Measurements from ENCODE around the gene RPL5.

The RPL5 gene

DNA sequence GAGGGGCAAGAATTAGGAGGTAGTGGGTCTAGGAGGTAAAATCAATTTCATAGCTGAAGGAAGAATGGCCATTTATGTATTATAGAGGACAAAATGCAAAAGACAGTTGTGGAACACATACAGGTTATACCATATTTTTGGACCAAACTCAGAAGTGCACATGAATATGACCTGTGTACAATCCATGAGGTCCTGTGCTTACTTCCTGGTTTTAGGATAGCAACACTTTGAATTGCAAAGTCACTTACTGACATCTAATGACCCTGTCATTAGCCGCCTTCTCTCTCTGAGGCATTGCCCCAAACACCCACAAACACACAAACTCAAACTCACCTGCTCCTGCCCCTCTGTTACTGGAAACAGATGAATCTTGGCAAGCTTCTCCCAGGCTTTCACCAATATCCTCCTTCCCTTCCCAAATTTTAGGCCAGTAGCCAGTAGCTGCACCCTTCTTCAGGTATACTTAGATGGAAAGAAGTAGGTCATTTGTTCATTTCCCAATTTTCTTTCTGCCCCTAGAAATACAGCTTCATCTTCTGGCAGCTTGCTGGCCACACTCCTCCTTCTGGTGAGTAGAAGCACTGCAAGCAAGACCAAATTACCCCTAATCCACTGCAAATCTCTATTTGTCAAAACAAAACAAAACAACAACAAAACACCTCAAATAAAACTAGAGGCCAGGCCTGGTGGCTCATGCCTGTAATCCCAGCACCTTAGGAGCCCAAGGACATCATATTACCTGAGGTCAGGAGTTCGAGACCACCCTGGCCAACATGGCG lies 13.7 kb upstream of the RPL5 start:
- H3K4me3 ChIP-seq (ENCODE audit: low read depth, low read length): no peak overlapping the region

DNA sequence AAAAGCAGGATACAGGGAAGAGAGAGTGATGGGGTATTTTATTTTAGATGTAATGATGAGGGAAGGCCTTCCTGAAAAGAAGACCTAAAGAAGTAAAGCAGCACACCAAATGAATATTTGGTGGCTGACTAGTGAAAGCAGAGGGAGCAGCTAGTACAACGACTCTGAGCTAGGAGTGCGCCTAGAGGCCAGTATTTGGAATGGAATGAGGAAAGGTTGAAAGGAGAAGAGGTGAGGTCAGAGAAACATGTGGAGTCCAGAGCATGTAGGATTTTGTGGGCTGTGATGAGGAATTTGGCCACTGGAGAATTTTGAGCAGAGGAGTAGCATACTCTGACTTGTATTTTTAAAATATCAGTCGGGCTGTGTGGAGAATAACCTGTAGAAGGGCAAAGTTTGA lies 11.8 kb upstream of the RPL5 start:
- H3K4me3 ChIP-seq (ENCODE audit: low read depth, low read length): no peak overlapping the region

DNA sequence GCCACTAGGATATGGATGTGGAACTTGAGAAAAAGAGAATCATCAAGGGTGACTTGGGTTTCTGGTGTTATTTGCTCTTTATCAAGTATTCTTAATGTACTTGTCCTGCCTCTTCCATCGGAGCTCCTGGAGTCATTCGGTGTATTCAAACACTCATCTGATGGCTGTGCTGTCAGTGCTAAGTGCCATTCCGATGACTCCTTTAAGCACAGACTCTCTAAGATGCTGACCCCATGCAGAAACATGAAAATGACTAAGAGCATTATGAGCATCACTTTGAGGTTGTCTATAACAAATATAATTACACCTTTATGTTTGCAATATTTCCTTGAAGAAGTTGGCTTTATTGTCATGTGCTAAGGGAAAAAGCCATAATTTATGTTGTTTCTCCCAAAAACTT lies 11.3 kb upstream of the RPL5 start:
- no peak overlapping the region for H3K4me3 ChIP-seq (ENCODE audit: low read depth, low read length)

- H3K4me3 ChIP-seq (ENCODE audit: low read depth, low read length): no peak overlapping the region
Observed at GRCh38 chr1:92822879-92823278, 9.0 kb upstream of the RPL5 start.

GRCh38 chr1:92826792-92827191 lies 5.0 kb upstream of the RPL5 start:
- H3K4me3 ChIP-seq (ENCODE audit: low read depth, low read length): no peak overlapping the region

GRCh38 chr1:92831368-92831761 lies 475 bp upstream of the RPL5 start:
- no peak overlapping the region for H3K4me3 ChIP-seq (ENCODE audit: low read depth, low read length)

DNA sequence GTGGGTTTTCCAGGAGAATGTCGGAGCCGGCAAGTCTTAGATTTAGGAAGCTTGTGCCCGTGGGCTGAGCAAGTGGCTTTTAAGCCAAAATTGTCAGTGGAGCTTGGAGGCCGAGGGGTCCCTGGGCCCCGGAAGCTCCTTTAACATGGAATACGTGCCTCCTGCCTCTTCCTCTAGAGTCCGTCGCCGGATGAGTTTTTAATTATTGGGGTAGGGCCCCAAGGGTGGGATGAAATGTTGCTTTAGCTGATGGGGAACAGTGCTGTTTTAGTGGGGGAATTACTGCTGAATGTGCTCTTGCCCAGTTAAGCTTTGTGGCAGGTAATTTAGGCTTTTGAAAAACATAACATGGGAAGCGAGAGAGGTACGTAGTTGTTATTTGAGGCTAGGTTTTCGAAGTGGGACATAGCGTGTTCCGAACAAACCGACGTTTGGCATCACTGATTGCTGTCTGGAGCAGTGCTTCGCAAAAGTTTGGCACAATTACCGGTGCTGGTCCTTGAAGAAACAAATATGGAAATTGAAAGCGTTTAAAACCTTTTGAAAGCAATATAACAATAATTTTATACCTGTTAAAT lies 786 bp downstream of the RPL5 start:
- H3K4me3 ChIP-seq (ENCODE audit: low read depth, low read length): peak overlapping the region; percentile 100

DNA sequence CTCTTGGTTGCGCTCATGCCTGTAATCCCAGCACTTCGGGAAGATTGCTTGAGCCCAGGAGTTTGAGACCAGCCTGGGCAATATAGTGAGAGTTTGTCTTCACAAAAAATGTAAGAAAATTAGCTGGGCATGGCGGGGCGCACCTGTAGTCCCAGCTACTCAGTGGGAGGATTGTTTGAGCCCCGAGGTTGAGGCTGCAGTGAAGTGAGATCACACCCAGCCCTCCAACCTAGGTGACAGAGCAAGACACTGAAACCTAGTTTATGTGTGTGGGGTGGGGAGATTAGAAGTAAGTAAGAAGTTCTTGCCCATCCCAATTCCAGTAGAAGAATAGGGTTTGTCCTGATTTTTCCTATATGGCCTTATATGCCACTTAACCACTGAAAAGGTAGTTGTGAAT lies 2.0 kb downstream of the RPL5 start:
- peak overlapping the region; percentile 6 for H3K4me3 ChIP-seq (ENCODE audit: low read depth, low read length)

- H3K4me3 ChIP-seq (ENCODE audit: low read depth, low read length): no peak overlapping the region
Observed at GRCh38 chr1:92834617-92835016, 2.8 kb downstream of the RPL5 start.

- H3K4me3 ChIP-seq (ENCODE audit: low read depth, low read length): no peak overlapping the region
Observed at GRCh38 chr1:92837062-92837461, 5.2 kb downstream of the RPL5 start.

DNA sequence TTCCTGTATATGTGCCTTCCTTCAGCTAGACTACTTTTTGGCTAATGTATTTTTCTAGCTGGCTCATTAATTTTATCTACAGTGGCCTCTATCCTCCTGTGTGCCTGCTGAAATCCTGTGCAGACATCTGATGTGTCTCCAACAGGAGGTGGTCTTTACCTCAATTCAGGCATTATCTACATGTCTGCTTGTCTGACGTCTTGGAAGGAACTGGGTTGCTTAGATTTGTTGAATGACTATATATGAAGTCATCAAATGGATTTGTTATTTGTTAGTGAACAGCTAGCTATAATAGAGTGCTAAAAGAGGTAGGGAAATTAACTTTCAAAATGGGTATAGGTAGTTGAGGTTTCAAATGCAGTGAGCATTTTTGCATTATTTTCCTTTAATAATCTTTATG lies 6.7 kb downstream of the RPL5 start:
- no peak overlapping the region for H3K4me3 ChIP-seq (ENCODE audit: low read depth, low read length)

- H3K4me3 ChIP-seq (ENCODE audit: low read depth, low read length): no peak overlapping the region
Observed at GRCh38 chr1:92839442-92839841, 7.6 kb downstream of the RPL5 start.

GRCh38 chr1:92840600-92840999 lies 8.8 kb downstream of the RPL5 start:
- no peak overlapping the region for H3K4me3 ChIP-seq (ENCODE audit: low read depth, low read length)

- no peak overlapping the region for H3K4me3 ChIP-seq (ENCODE audit: low read depth, low read length)
Observed at GRCh38 chr1:92842082-92843045, 10.5 kb downstream of the RPL5 start.

- no peak overlapping the region for H3K4me3 ChIP-seq (ENCODE audit: low read depth, low read length)
Observed at GRCh38 chr1:92843046-92843423, 11.2 kb downstream of the RPL5 start.

- H3K4me3 ChIP-seq (ENCODE audit: low read depth, low read length): no peak overlapping the region
Observed at GRCh38 chr1:92843429-92844352, 11.9 kb downstream of the RPL5 start.

- no peak overlapping the region for H3K4me3 ChIP-seq (ENCODE audit: low read depth, low read length)
Observed at GRCh38 chr1:92844439-92844838, 12.6 kb downstream of the RPL5 start.

DNA sequence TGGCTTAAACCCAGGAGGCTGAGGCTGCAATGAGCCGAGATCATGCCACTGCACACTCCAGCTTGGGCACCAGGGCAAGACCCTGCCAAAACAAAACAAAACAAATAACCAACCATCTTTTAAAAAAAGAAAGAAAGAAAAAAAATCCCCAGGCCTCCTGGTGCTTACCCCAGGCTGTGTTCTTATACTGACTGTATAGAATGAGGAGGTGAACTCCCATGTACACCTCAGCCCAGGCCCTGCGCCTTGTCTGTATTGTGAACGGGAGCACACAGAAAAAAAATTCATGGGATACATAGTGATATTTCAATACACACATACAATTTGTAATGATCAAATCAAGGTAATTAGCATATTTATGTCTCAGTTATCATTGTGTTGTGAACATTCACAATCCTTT lies 14.1 kb downstream of the RPL5 start:
- H3K4me3 ChIP-seq (ENCODE audit: low read depth, low read length): no peak overlapping the region

DNA sequence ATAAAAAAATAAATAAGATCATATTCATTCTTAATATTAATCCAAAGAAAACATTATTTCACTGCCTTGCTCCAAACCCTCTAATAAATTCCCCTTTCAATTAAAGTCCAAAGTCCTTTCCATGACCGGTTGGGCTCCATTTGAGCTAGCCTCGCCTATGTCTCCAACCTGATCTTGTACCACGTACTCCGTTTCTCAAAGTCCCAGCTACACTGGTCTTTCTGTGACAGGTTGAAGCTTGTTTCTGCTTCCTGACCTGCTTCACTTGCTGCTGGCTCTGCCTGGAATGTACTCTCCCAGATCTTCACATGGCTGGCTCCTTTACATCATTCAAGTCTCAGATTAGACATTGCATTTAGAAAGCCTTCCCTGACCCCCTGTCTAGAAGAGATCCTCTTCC lies 16.4 kb downstream of the RPL5 start:
- H3K4me3 ChIP-seq (ENCODE audit: low read depth, low read length): no peak overlapping the region

GRCh38 chr1:92850019-92850418 lies 18.2 kb downstream of the RPL5 start:
- no peak overlapping the region for H3K4me3 ChIP-seq (ENCODE audit: low read depth, low read length)

DNA sequence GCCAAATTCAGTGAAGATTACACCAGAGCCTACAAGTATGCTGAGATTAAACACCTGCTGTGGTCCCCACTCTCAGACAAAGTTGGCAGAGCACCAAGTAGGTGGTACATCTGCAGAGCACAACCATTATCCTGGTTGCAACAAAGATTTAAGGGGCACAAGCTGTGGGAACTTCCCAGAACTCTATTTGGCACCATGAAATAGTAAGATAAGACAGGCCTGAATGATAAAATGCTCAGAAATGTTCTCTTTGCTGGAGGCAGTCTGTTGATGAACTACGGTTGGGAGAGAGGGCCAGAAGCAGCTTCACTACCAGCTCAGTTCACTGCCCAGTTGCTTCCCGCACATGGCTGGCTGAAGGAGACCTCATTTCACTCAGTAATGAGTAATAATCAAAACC lies 19.9 kb downstream of the RPL5 start:
- no peak overlapping the region for H3K4me3 ChIP-seq (ENCODE audit: low read depth, low read length)

Measured in iPS-11a (cell line).